ENCODE measurements around the gene FAM24B.

GRCh38 chr10:122878799-122879338 lies 512 bp downstream of the FAM24B start:
- TF ChIP-seq CTCF (IDR thresholded peaks at IDR 0.05) (no peak), POLR2A (IDR thresholded peaks at IDR 0.05) (no peak)

Data from esophagus squamous epithelium (tissue), 4 donors.